CD4-positive, CD25-positive, alpha-beta regulatory T cell (primary cell): ENCODE measurements around the gene OR4C3. TPM values are rescaled to one million over a fixed set of nuclear protein-coding genes. Genes with fewer than 3 reads are reported as not detected.
"Not testable (repeated sequence)": the region's sequence is repeated elsewhere in the genome, so short reads cannot be mapped to it uniquely, and the experiment has no call there.

Source experiments
- ATAC-seq, 2 donors: fragments of 150-1000 bp; cut with Tn5 transposase; one replicate each; pipeline ENCODE4 v1.10.0; 2021; ENCODE audit warnings: low read depth in 2 of 2, moderate number of reproducible peaks in 2 of 2, moderate library complexity in 1 of 2
- DNase-seq, 3 donors: peaks; one replicate each; pipeline versions ENCODE4 v3.0.0 to v3.0.0-alpha.2; 2012 to 2022; ENCODE audit warnings: mixed read lengths in 1 of 3
- H3K27ac ChIP-seq: one replicate; pipeline ENCODE4 v1.7.0; 2013; ENCODE audit warnings: mild to moderate bottlenecking, low read length; ENCODE audit not compliant: insufficient read depth, poor library complexity, severe bottlenecking
- H3K27me3 ChIP-seq: one replicate; pipeline ENCODE4 v1.7.0; 2013; ENCODE audit warnings: low read length; ENCODE audit not compliant: control insufficient read depth, insufficient read depth
- H3K36me3 ChIP-seq: one replicate; pipeline ENCODE4 v1.7.0; 2013; ENCODE audit warnings: mild to moderate bottlenecking, low read length, moderate library complexity; ENCODE audit not compliant: control insufficient read depth, insufficient read depth
- H3K4me1 ChIP-seq: 2 replicates; pipeline ENCODE4 v1.7.0; 2013; ENCODE audit warnings: mild to moderate bottlenecking, low read length; ENCODE audit not compliant: insufficient read depth, control insufficient read depth, poor library complexity, severe bottlenecking
- H3K4me3 ChIP-seq: one replicate; pipeline ENCODE4 v1.7.0; 2013; ENCODE audit warnings: low read depth, mild to moderate bottlenecking, low read length, moderate library complexity
- H3K9me3 ChIP-seq, 2 experiments: 1 replicate in 1 of 2; 2 replicates in 1 of 2; pipeline ENCODE4 v1.7.0; 2013; ENCODE audit warnings: low read length in 2 of 2, mild to moderate bottlenecking in 1 of 2, moderate library complexity in 1 of 2; ENCODE audit not compliant: control insufficient read depth in 2 of 2
- H3K27ac Mint-ChIP-seq, 3 donors: one replicate each; pipeline ENCODE4 v1.8.0; 2020 to 2022; ENCODE audit warnings: mild to moderate bottlenecking in 3 of 3, mixed read lengths in 3 of 3, moderate library complexity in 2 of 3
- H3K27me3 Mint-ChIP-seq: one replicate; pipeline ENCODE4 v1.8.0; 2022; ENCODE audit warnings: mild to moderate bottlenecking, mixed read lengths
- H3K36me3 Mint-ChIP-seq: one replicate; pipeline ENCODE4 v1.8.0; 2020; ENCODE audit warnings: mixed read lengths
- H3K4me1 Mint-ChIP-seq, 4 donors: one replicate each; pipeline ENCODE4 v1.8.0; 2020 to 2022; ENCODE audit warnings: mixed read lengths in 4 of 4, mild to moderate bottlenecking in 1 of 4
- H3K4me3 Mint-ChIP-seq, 4 donors: one replicate each; pipeline ENCODE4 v1.8.0; 2020 to 2022; ENCODE audit warnings: mild to moderate bottlenecking in 4 of 4, mixed read lengths in 4 of 4, moderate library complexity in 3 of 4
- H3K9me3 Mint-ChIP-seq, 7 donors: one replicate each; pipeline ENCODE4 v1.8.0; 2020 to 2022; ENCODE audit warnings: mixed read lengths in 7 of 7, mild to moderate bottlenecking in 3 of 7, moderate library complexity in 2 of 7
- polyA plus RNA-seq, 4 donors: library from polyadenylated mRNA; unstranded; fragments of 300-500 nt; fragmentation: Illumina TruSeq; gene quantifications; one replicate each; pipeline ENCODE4 v1.2.3, GENCODE V29; 2021
- total RNA-seq: library from RNA; stranded (reverse); gene quantifications from one replicate; pipeline ENCODE4 v1.2.3, GENCODE V29; 2022

OR4C3 gene
- total RNA-seq, result not detected
- not detected for polyA plus RNA-seq

DNA sequence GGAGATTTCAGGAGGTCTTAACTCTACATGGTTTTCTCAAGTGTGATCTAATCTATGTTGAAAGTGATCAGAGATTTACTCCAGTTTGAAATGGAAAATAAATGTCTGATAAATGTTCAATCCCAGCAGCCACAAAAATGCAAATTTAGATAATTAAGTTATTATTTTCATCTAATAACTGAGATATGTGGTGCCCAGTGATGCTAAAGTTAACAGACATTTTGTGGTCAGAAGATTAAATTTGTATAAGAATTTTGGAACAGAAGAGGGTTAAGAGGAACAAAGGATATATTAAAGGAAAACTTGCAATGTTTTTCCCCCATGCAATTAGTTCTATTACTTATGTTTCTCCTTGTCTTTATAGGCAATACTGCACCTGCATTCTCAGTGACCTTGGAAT is at the start of gene OR4C3:
OR4C3 (plus strand) TSS at position 301 of the 400 bp plus-strand sequence. CDS start 102 bp downstream, outside the sequence.
- not testable (repeated sequence) for H3K36me3 Mint-ChIP-seq, H3K4me3 ChIP-seq, H3K27me3 ChIP-seq, H3K36me3 ChIP-seq, H3K4me3 Mint-ChIP-seq, H3K27ac ChIP-seq, H3K27ac Mint-ChIP-seq, ATAC-seq, DNase-seq, H3K9me3 ChIP-seq, H3K4me1 Mint-ChIP-seq, H3K9me3 Mint-ChIP-seq, H3K4me1 ChIP-seq
- peaks cover 23% of the 10 kb centered on the region for H3K27me3 Mint-ChIP-seq

DNA sequence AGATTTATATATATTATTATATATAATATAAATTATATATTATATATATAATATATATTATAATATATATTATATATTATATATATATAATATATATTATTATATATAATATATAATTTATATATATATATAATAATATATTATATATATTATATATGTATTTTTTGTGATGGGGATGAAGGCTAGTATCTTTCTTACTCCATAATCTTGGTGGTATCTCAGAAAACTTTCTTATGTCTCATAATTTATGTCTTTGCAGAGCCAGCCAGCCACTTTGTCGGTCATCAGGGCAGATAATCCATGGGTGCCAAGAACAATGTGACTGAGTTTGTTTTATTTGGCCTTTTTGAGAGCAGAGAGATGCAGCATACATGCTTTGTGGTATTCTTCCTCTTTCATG is 18.8 kb upstream of the OR4C3 start, which contains the start of gene OR4S1:
OR4S1 (plus strand) TSS at position 301 of the 400 bp plus-strand sequence; CDS start at position 301, 0 bp downstream.
- no peaks in the 10 kb centered on the region for H3K4me1 ChIP-seq
- H3K27ac Mint-ChIP-seq, result no peak within 1 kb of the TSS
- no peaks in the 10 kb centered on the region for H3K9me3 ChIP-seq
- H3K4me3 ChIP-seq, result no peak within 1 kb of the TSS
- H3K36me3 ChIP-seq, result no peaks in the 10 kb centered on the region
- no peak within 1 kb of the TSS for H3K4me3 Mint-ChIP-seq
- H3K4me1 Mint-ChIP-seq, result peaks cover 0 to 2% (median 0%) of the 10 kb centered on the region in 4 donors
- peaks cover 0 to 4% (median 0%) of the 10 kb centered on the region in 7 donors for H3K9me3 Mint-ChIP-seq
- no peak within 1 kb of the TSS for H3K27ac ChIP-seq
- H3K27me3 Mint-ChIP-seq, result peaks cover 19% of the 10 kb centered on the region
- no peaks in the 10 kb centered on the region for H3K36me3 Mint-ChIP-seq
- DNase-seq (no peak), ATAC-seq (no peak)
- H3K27me3 ChIP-seq, result peaks cover 9% of the 10 kb centered on the region

DNA sequence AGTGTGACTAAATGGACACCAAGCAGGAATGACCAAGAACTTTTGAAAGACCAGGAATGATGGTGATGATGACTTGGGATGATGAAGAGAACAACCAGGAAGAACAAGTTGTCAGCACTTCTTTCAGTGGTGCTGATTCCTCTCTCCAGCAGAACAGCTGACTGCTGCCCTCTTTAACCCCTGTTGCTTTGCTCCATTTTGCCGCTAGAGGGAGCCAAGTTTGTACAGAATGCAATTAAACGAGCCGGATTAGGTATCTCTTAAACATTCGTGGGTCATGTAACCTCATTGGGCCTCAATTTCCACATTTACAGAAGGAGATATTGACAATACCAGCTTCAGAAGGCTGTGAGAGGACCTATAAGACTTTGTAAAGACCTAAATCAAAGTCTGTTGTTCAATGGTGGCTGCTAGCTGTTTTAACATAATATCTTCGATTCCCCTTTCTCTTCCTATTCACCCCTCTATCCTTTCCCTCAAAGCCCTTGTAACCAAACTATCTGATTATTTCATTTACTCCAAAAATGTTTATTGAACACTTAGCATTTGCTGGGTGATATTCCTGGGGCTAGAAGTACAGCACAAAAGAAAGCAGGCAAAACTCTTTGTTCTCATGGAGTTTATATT is 16.8 kb upstream of the OR4C3 start:
- Histone ChIP-seq H3K36me3 (no peaks in the 10 kb centered on the region), H3K9me3 (no peaks in the 10 kb centered on the region), H3K27ac (no peak overlapping the region), H3K4me3 (no peak overlapping the region), H3K4me1 (no peaks in the 10 kb centered on the region), H3K27me3 (peaks cover 9% of the 10 kb centered on the region)
- Mint-ChIP-seq H3K9me3 (peaks cover 0 to 1% (median 0%) of the 10 kb centered on the region in 7 donors), H3K36me3 (no peaks in the 10 kb centered on the region), H3K27ac (no peak overlapping the region), H3K4me3 (no peak overlapping the region), H3K27me3 (peaks cover 19% of the 10 kb centered on the region), H3K4me1 (peaks cover 0 to 2% (median 0%) of the 10 kb centered on the region in 4 donors)
- peak in 1 of 2 donors; percentile 55 for ATAC-seq
- peak; percentile 32 to 68 (median 54) for DNase-seq

DNA sequence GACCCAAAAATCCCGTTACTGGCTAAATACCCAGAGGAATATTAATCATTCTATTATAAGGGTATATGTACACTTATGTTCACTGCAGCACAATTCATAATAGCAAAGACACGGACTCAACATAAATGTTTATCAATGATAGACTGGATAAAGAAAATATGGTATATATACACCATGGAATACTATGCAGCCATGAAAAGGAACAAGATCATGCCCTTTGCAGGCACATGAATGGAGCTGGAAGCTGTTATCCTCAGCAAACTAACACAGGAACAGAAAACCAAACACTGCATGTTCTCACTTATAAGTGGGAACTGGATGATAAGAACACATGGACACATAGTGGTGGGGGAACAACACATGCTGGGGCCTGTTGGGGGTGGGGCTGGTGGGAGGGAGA is 11.1 kb upstream of the OR4C3 start:
- DNase-seq, H3K4me1 Mint-ChIP-seq, ATAC-seq, H3K27me3 ChIP-seq, H3K27ac Mint-ChIP-seq, H3K36me3 ChIP-seq, H3K9me3 ChIP-seq, H3K27me3 Mint-ChIP-seq, H3K4me3 Mint-ChIP-seq, H3K27ac ChIP-seq, H3K4me3 ChIP-seq, H3K4me1 ChIP-seq, H3K36me3 Mint-ChIP-seq: not testable (repeated sequence)
- peaks cover 0 to 11% (median 5%) of the 10 kb centered on the region in 7 donors for H3K9me3 Mint-ChIP-seq

DNA sequence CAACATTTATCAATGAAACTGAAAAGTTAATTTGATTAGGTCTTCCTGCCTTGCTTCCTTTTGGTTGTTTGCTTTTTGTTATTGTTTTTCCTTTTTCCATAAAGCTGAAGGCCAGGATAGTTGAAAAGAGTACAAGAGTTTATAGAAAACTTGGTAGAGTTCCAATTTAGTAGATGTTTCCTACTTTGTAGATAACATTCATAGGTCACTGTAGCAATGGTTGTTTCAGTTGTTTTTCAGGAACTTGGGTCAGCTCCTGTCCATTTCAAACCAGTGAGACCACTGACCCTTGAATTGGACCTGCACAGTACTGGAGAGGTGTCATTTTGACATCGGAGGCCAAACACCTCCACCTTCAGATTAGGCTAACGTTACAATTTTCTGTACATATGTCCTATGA is 4.9 kb upstream of the OR4C3 start:
- not testable (repeated sequence) for H3K27ac Mint-ChIP-seq, H3K4me1 Mint-ChIP-seq, ATAC-seq

DNA sequence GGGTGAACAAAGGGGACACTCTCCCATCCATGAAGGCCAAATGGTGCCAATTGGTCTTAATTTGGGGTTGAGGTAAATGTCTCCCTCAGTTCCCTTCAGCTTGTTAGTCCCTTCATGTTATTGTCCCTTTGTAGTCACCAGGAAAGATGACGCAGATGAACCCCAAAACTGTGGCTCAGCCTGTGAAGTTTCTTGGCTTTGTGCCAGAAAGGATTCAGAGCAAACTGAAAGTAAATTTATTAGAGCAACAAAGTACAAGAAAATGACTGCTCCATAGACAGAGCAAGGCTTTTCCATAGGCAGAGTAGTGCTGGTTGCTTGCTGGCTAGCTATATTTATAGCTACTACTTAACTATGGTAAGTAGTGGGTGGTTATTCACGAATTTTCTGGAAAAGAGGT is 16.7 kb downstream of the OR4C3 start:
- no peak overlapping the region for H3K4me3 ChIP-seq
- H3K27ac ChIP-seq, result no peak overlapping the region
- H3K27ac Mint-ChIP-seq, result no peak overlapping the region
- peak overlapping the region in 1 of 4 donors; percentile 21 for H3K4me3 Mint-ChIP-seq
- no peaks in the 10 kb centered on the region for H3K27me3 ChIP-seq
- peaks cover 0 to 8% of the 10 kb centered on the region in 2 experiments for H3K9me3 ChIP-seq
- H3K4me1 Mint-ChIP-seq, result peaks cover 5 to 25% (median 10%) of the 10 kb centered on the region in 4 donors
- H3K27me3 Mint-ChIP-seq, result peaks cover 14% of the 10 kb centered on the region
- H3K9me3 Mint-ChIP-seq, result peaks cover 0 to 17% (median 6%) of the 10 kb centered on the region in 7 donors
- no peaks in the 10 kb centered on the region for H3K4me1 ChIP-seq
- H3K36me3 Mint-ChIP-seq, result peaks cover 5% of the 10 kb centered on the region
- no peaks in the 10 kb centered on the region for H3K36me3 ChIP-seq
- ATAC-seq, result no peak
- peak in 1 of 3 donors; percentile 9 for DNase-seq

More for the DNA sequence above, 4.9 kb upstream of the OR4C3 start:
- H3K27ac ChIP-seq, H3K9me3 ChIP-seq, H3K27me3 ChIP-seq, H3K4me3 ChIP-seq, H3K4me3 Mint-ChIP-seq, H3K4me1 ChIP-seq, H3K36me3 ChIP-seq, H3K9me3 Mint-ChIP-seq, DNase-seq, H3K36me3 Mint-ChIP-seq: not testable (repeated sequence)
- H3K27me3 Mint-ChIP-seq, result peaks cover 13% of the 10 kb centered on the region

DNA sequence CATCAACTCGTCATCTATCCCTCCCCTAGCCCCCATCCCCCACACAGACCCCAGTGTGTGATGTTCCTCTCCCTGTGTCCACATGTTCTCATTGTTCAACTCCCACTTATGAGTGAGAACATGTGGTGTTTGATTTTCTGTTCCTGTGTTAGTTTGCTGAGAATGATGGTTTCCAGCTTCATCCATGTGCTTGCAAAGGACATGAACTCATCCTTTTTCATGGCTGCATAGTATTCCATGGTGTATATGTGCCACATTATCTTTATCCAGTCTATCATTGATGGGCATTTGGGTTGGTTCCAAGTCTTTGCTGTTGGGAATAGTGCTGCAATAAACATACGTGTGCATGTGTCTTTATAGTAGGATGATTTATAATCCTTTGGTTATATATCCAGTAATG is 17.8 kb downstream of the OR4C3 start:
- peaks cover 6 to 32% (median 14%) of the 10 kb centered on the region in 4 donors for H3K4me1 Mint-ChIP-seq
- not testable (repeated sequence) for H3K36me3 ChIP-seq, H3K4me3 Mint-ChIP-seq, DNase-seq, ATAC-seq, H3K4me3 ChIP-seq, H3K4me1 ChIP-seq, H3K9me3 ChIP-seq, H3K27me3 ChIP-seq, H3K36me3 Mint-ChIP-seq, H3K27ac Mint-ChIP-seq, H3K27ac ChIP-seq
- H3K27me3 Mint-ChIP-seq, result peaks cover 14% of the 10 kb centered on the region
- H3K9me3 Mint-ChIP-seq, result peaks cover 0 to 26% (median 6%) of the 10 kb centered on the region in 7 donors

DNA sequence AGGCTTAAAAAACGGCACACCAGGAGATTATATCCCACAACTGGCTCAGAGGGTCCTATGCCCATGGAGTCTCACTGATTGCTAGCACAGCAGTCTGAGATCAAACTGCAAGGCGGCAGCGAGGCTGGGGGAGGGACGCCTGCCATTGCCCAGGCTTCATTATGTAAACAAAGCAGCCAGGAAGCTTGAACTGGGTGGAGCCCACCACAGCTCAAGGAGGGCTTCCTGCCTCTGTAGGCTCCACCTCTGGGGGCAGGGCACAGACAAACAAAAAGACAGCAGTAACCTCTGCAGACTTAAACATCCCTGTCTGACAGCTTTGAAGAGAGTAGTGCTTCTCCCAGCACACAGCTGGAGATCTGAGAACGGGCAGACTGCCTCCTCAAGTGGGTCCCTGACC is 21.6 kb downstream of the OR4C3 start:
- Mint-ChIP-seq H3K9me3 (peaks cover 0 to 47% (median 13%) of the 10 kb centered on the region in 7 donors), H3K4me1 (peaks cover 6 to 30% (median 13%) of the 10 kb centered on the region in 4 donors), H3K4me3 (peak overlapping the region in 3 of 4 donors; percentile 12 to 48 (median 13)), H3K27ac (peak overlapping the region in 2 of 3 donors; percentile 23 to 79)
- not testable (repeated sequence) for H3K36me3 Mint-ChIP-seq, H3K27me3 ChIP-seq, H3K4me3 ChIP-seq, H3K4me1 ChIP-seq, H3K36me3 ChIP-seq, ATAC-seq, H3K9me3 ChIP-seq, H3K27ac ChIP-seq, H3K27me3 Mint-ChIP-seq
- peak in 2 of 3 donors; percentile 24 to 33 for DNase-seq
